A549 (cell line): ENCODE results near the gene MLKL. TPM values are rescaled to one million over a fixed set of nuclear protein-coding genes. Genes with fewer than 3 reads are reported as not detected.
"Not testable (repeated sequence)": the region's sequence is repeated elsewhere in the genome, so short reads cannot be mapped to it uniquely, and the experiment has no call there.

Experiments used
- ATAC-seq, 2 experiments: fragments of 200-7000 bp in 1 of 2; fragments of >200 bp in 1 of 2; cut with Nextera tagmentation in 1 of 2; cut with Tn5 transposase in 1 of 2; 3 replicates each; pipeline versions ENCODE4 v1.8.0 to v1.9.1; 2018 to 2020; ENCODE audit warnings: mild to moderate bottlenecking in 1 of 2, moderate library complexity in 1 of 2
- CTCF ChIA-PET: fragments of 300-600 bp; sonication (Branson Sonifier 250); formaldehyde crosslinking; extraction: SDS; loops from one replicate; lab custom pipeline; 2021; ENCODE audit warnings: antibody characterized with exemption, inconsistent platforms; lab: Yijun Ruan, JAX
- POLR2A ChIA-PET: fragments of 350-600 bp; formaldehyde crosslinking; extraction: SDS; loops from one replicate; lab custom pipeline; 2021; ENCODE audit warnings: antibody characterized with exemption, inconsistent platforms; lab: Yijun Ruan, JAX
- DNase-seq, 2 experiments: peaks; one replicate each; pipeline versions ENCODE4 v3.0.0 to v3.0.0-alpha.2; 2011 to 2016; ENCODE audit warnings: low read depth in 1 of 2, low spot score in 1 of 2
- FAIRE-seq: peaks from 2 replicates; lab custom pipeline; 2011; peaks lifted over from hg19 to GRCh38; lab: Jason Lieb, UNC
- H3K27ac ChIP-seq, 2 experiments: fragments of >200 bp; sonication (Bioruptor Twin); formaldehyde crosslinking; 3 replicates each; pipeline ENCODE4 v1.5.1; 2016 to 2017
- H3K4me1 ChIP-seq: fragments of >200 bp; sonication (Bioruptor Twin); formaldehyde crosslinking; 3 replicates; pipeline ENCODE4 v1.6.1; 2016
- H3K4me2 ChIP-seq: fragments of >200 bp; sonication (Bioruptor Twin); formaldehyde crosslinking; 3 replicates; pipeline ENCODE4 v1.6.1; 2016
- H3K4me3 ChIP-seq: fragments of >200 bp; sonication (Bioruptor Twin); formaldehyde crosslinking; 3 replicates; pipeline ENCODE4 v1.5.1; 2016
- H3K9me3 ChIP-seq: fragments of >200 bp; sonication (Bioruptor Twin); formaldehyde crosslinking; 3 replicates; pipeline ENCODE4 v1.6.1; 2016
- BCL3 ChIP-seq: fragments of >200 bp; sonication (Bioruptor Twin); formaldehyde crosslinking; IDR thresholded peaks from 3 replicates; pipeline ENCODE4 v1.6.1; 2016
- CHD4 ChIP-seq: fragments of 200-600 bp; sonication (generic); IDR thresholded peaks from 2 replicates; pipeline ENCODE4 v1.6.1; 2016; ENCODE audit warnings: antibody characterized with exemption, mild to moderate bottlenecking, borderline replicate concordance
- CTCF ChIP-seq: fragments of >200 bp; sonication (Bioruptor Twin); formaldehyde crosslinking; IDR thresholded peaks from 3 replicates; pipeline ENCODE4 v1.5.1; 2016
- E2F6 ChIP-seq: IDR thresholded peaks from 2 replicates; pipeline ENCODE4 v1.6.1; 2012; ENCODE audit warnings: low read depth, borderline replicate concordance
- EHMT2 ChIP-seq: fragments of 200-600 bp; sonication (generic); IDR thresholded peaks from 2 replicates; pipeline ENCODE4 v1.6.1; 2016; ENCODE audit warnings: antibody characterized with exemption, low read depth, mild to moderate bottlenecking, moderate library complexity
- ELK1 ChIP-seq: fragments of 150-350 bp; IDR thresholded peaks from 2 replicates; pipeline ENCODE4 v1.6.1; 2014; ENCODE audit warnings: low read depth, mild to moderate bottlenecking, low read length
- ESRRA ChIP-seq: fragments of 150-350 bp; IDR thresholded peaks from 2 replicates; pipeline ENCODE4 v1.6.1; 2014; ENCODE audit warnings: mild to moderate bottlenecking, low read length, borderline replicate concordance
- FOSB ChIP-seq: fragments of 250-450 bp; sonication (Bioruptor Pico); IDR thresholded peaks from 2 replicates; pipeline ENCODE4 v1.5.0; 2020; ENCODE audit warnings: mild to moderate bottlenecking, moderate library complexity
- FOSL2 ChIP-seq, 2 experiments: fragments of 450-650 bp in 1 of 2; fragments of >200 bp in 1 of 2; sonication (Bioruptor Twin) in 1 of 2; formaldehyde crosslinking; IDR thresholded peaks; 2 replicates each; pipeline versions ENCODE4 v1.5.0 to v1.6.1; 2016 to 2020; ENCODE audit warnings: mild to moderate bottlenecking in 1 of 2, moderate library complexity in 1 of 2
- HES2 ChIP-seq: fragments of >200 bp; sonication (Bioruptor Twin); formaldehyde crosslinking; IDR thresholded peaks from 2 replicates; pipeline ENCODE4 v1.6.1; 2016
- HOXB13 ChIP-seq: fragments of 250-450 bp; sonication (Bioruptor Pico); IDR thresholded peaks from 2 replicates; pipeline ENCODE4 v1.5.0; 2020; ENCODE audit warnings: low read depth, mild to moderate bottlenecking, moderate library complexity
- JUN ChIP-seq, 2 experiments: fragments of >200 bp; sonication (Bioruptor Twin); formaldehyde crosslinking; IDR thresholded peaks; 2 replicates in 1 of 2; 3 replicates in 1 of 2; pipeline ENCODE4 v1.6.1; 2016 to 2017
- JUNB ChIP-seq: fragments of >200 bp; sonication (Bioruptor Twin); formaldehyde crosslinking; IDR thresholded peaks from 2 replicates; pipeline ENCODE4 v1.6.1; 2016
- MAFK ChIP-seq: fragments of 450-650 bp; IDR thresholded peaks from 2 replicates; pipeline ENCODE4 v1.6.1; 2014; ENCODE audit not compliant: partially characterized antibody
- MAZ ChIP-seq: fragments of 150-350 bp; IDR thresholded peaks from 2 replicates; pipeline ENCODE4 v1.6.1; 2014; ENCODE audit warnings: antibody characterized with exemption, low read depth, low read length, borderline replicate concordance
- PBX3 ChIP-seq: IDR thresholded peaks from 2 replicates; pipeline ENCODE4 v1.6.1; 2012
- POLR2A ChIP-seq: IDR thresholded peaks from 2 replicates; pipeline ENCODE4 v1.6.1; 2012; ENCODE audit warnings: mild to moderate bottlenecking, low read length
- POLR2AphosphoS2 ChIP-seq: conservative IDR thresholded peaks from 2 replicates; pipeline ENCODE4 v1.6.1; 2012; ENCODE audit warnings: low read length, improper control_type of control experiment, inconsistent platforms
- RAD21 ChIP-seq, 2 experiments: fragments of >200 bp in 1 of 2; sonication (Bioruptor Twin) in 1 of 2; formaldehyde crosslinking in 1 of 2; IDR thresholded peaks in 1 of 2; conservative IDR thresholded peaks in 1 of 2; 2 replicates in 1 of 2; 3 replicates in 1 of 2; pipeline ENCODE4 v1.6.1; 2012 to 2018; ENCODE audit warnings: inconsistent platforms in 1 of 2
- RARB ChIP-seq: fragments of 250-450 bp; sonication (Bioruptor Pico); IDR thresholded peaks from 2 replicates; pipeline ENCODE4 v1.8.0; 2021; ENCODE audit warnings: mild to moderate bottlenecking, moderate library complexity
- REST ChIP-seq: fragments of 200-600 bp; sonication (generic); IDR thresholded peaks from 2 replicates; pipeline ENCODE4 v1.6.1; 2016; ENCODE audit warnings: antibody characterized with exemption, mild to moderate bottlenecking, moderate library complexity
- WGBS: methylation state at CpG from one replicate; pipeline ENCODE4 v1.1.6; 2017; ENCODE audit errors: missing lambda C conversion rate; 5-methylcytosine and 5-hydroxymethylcytosine counted together
- polyA plus RNA-seq, 4 experiments: library from polyadenylated mRNA; depleted of rRNA in 3 of 4; stranded (reverse); fragments of >200 nt; fragmentation: RNase III in 1 of 4; extraction: RNeasy Plus Mini Kit Qiagen cat#74134 plus additional on column Dnase treatment in 1 of 4; gene quantifications; 2 replicates in 3 of 4; 3 replicates in 1 of 4; pipeline ENCODE4 v1.2.3, GENCODE V29; 2011 to 2017

MLKL gene
- polyA plus RNA-seq, 2 of the 4 experiments (the other 2 are of a cell fraction), result 12.6 to 17.9 TPM

- ChIA-PET POLR2A (interaction anchor here (0.6 kb wide), 1 partner anchor 174 kb away, joined by 4 read pairs; no protein-coding TSS in a partner anchor), CTCF (interaction anchor here (2.3 kb wide), 1 partner anchor 15 kb away, joined by 8 read pairs; no protein-coding TSS in a partner anchor)
- not testable (repeated sequence) for H3K4me2 ChIP-seq; DNase-seq; H3K4me3 ChIP-seq; ATAC-seq; H3K9me3 ChIP-seq; H3K27ac ChIP-seq; H3K4me1 ChIP-seq; FAIRE-seq; TF ChIP-seq FOSL2 (IDR thresholded peaks at IDR 0.05)
- 0 out of 2 replicates have a peak, but pooled peaks have one; percentile 21 for TF ChIP-seq FOSL2 (CRISPR knock-in tag; IDR thresholded peaks at IDR 0.05)
- WGBS, result 92% methylated on average over 2 of the region's 2 CpGs
These were observed 47.8 kb downstream of the MLKL start for GRCh38 chr16:74652883-74653282.

GRCh38 chr16:74652249-74652648 is 48.4 kb downstream of the MLKL start:
- Histone ChIP-seq H3K4me2 (no peak overlapping the region), H3K4me1 (no peaks in the 10 kb centered on the region), H3K9me3 (no peaks in the 10 kb centered on the region), H3K4me3 (no peak overlapping the region), H3K27ac (no peak overlapping the region)
- no peak for TF ChIP-seq REST
- no peak for TF ChIP-seq MAFK
- TF ChIP-seq BCL3, result no peak
- TF ChIP-seq JUN (IDR thresholded peaks at IDR 0.05), result no peak
- TF ChIP-seq PBX3, result no peak
- no peak for TF ChIP-seq POLR2AphosphoS2
- no peak for TF ChIP-seq CHD4
- no peak for TF ChIP-seq HOXB13 (CRISPR knock-in tag)
- no peak for TF ChIP-seq FOSB (CRISPR knock-in tag)
- TF ChIP-seq ELK1, result no peak
- no peak for TF ChIP-seq JUNB
- no peak for TF ChIP-seq RARB (CRISPR knock-in tag)
- no peak for TF ChIP-seq POLR2A
- no peak for TF ChIP-seq CTCF
- no peak for TF ChIP-seq EHMT2
- no peak for TF ChIP-seq HES2
- no peak for TF ChIP-seq ESRRA
- TF ChIP-seq MAZ, result no peak
- TF ChIP-seq E2F6, result no peak
- TF ChIP-seq RAD21 (conservative IDR thresholded peaks at IDR 0.05 in 1 of 2, IDR thresholded peaks at IDR 0.05 in 1 of 2), result no peak
- ATAC-seq (no peak), DNase-seq (no peak), FAIRE-seq (no peak)
- ChIA-PET CTCF (interaction anchor here (0.9 to 3.2 kb wide), 11 partner anchors 11 to 343 kb away, joined by 3 to 14 read pairs (median 7); no protein-coding TSS in a partner anchor), POLR2A (interaction anchor here (0.6 to 1.3 kb wide), 3 partner anchors 45 to 210 kb away, joined by 3 to 4 read pairs (median 3); partner anchors contain the start of gene GLG1)
- 78% methylated on average over 1 of the region's 1 CpG for WGBS
